SK-N-SH (cell line): ENCODE measurements around the gene ST3GAL6. TPM values are rescaled to one million over a fixed set of nuclear protein-coding genes. Genes with fewer than 3 reads are reported as not detected.
A peak's percentile ranks its signal among the peaks of the same experiment; 100 is the strongest.

Source experiments
- CTCF ChIA-PET: fragments of 300-600, 350-600 bp; formaldehyde crosslinking; extraction: SDS; loops from one replicate; lab custom pipeline; 2021; lab: Yijun Ruan, JAX
- POLR2A ChIA-PET: fragments of 350-600 bp; sonication (Branson Sonifier 250); formaldehyde crosslinking; extraction: SDS; loops from one replicate; lab custom pipeline; 2020; ENCODE audit warnings: antibody characterized with exemption, inconsistent platforms; lab: Yijun Ruan, JAX
- DNase-seq: peaks from one replicate; pipeline ENCODE4 v3.0.0; 2012
- H2AFZ ChIP-seq: fragments of 200-600 bp; sonication (generic); 2 replicates; pipeline ENCODE4 v1.8.1; 2016; ENCODE audit warnings: antibody characterized with exemption, mild to moderate bottlenecking, low read depth
- H3F3A ChIP-seq: fragments of 200-600 bp; sonication (generic); replicated peaks from 2 replicates; pipeline ENCODE3; 2016; ENCODE audit warnings: antibody characterized with exemption, mild to moderate bottlenecking; ENCODE audit not compliant: insufficient read depth
- H3K27ac ChIP-seq, 2 experiments: fragments of 200-500 bp in 1 of 2; fragments of 200-600 bp in 1 of 2; sonication (Bioruptor generic) in 1 of 2; sonication (generic), shearing (Covaris generic) in 1 of 2; 2 replicates each; pipeline versions ENCODE4 v1.5.1 to v1.6.1; 2014 to 2016; ENCODE audit warnings: low read depth in 2 of 2, inconsistent platforms in 1 of 2, low read length in 1 of 2, mild to moderate bottlenecking in 1 of 2, mixed read lengths in 1 of 2
- H3K27me3 ChIP-seq: fragments of 200-600 bp; sonication (generic), shearing (Covaris generic); 2 replicates; pipeline ENCODE4 v1.6.1; 2016; ENCODE audit warnings: mixed run types; ENCODE audit not compliant: insufficient read depth
- H3K36me3 ChIP-seq, 2 experiments: fragments of 200-500 bp in 1 of 2; fragments of 200-600 bp in 1 of 2; sonication (Bioruptor generic) in 1 of 2; sonication (generic) in 1 of 2; replicated peaks in 1 of 2; 2 replicates each; pipeline versions ENCODE3 to v1.5.1; 2014 to 2016; ENCODE audit warnings: low read length in 1 of 2, mild to moderate bottlenecking in 1 of 2; ENCODE audit not compliant: insufficient read depth in 2 of 2, control insufficient read depth in 1 of 2
- H3K4me1 ChIP-seq, 2 experiments: fragments of 200-500 bp in 1 of 2; fragments of 200-600 bp in 1 of 2; sonication (Bioruptor generic) in 1 of 2; sonication (generic), shearing (Covaris generic) in 1 of 2; 2 replicates each; pipeline versions ENCODE4 v1.5.1 to v1.6.1; 2014 to 2016; ENCODE audit warnings: low read depth in 1 of 2, low read length in 1 of 2, mixed run types in 1 of 2; ENCODE audit not compliant: insufficient read depth in 2 of 2, control insufficient read depth in 1 of 2
- H3K4me2 ChIP-seq: fragments of 200-600 bp; sonication (generic), shearing (Covaris generic); 2 replicates; pipeline ENCODE4 v1.6.1; 2017; ENCODE audit warnings: mixed run types
- H3K4me3 ChIP-seq, 2 experiments: fragments of 200-500 bp in 1 of 2; fragments of 200-600 bp in 1 of 2; sonication (Bioruptor generic) in 1 of 2; sonication (generic), shearing (Covaris generic) in 1 of 2; 2 replicates each; pipeline versions ENCODE4 v1.5.1 to v1.8.1; 2014 to 2016; ENCODE audit warnings: low read depth in 2 of 2, inconsistent platforms in 1 of 2, low read length in 1 of 2, mild to moderate bottlenecking in 1 of 2, mixed read lengths in 1 of 2, moderate library complexity in 1 of 2
- H3K79me2 ChIP-seq: fragments of 200-600 bp; sonication (generic); 2 replicates; pipeline ENCODE4 v1.8.1; 2017; ENCODE audit warnings: mild to moderate bottlenecking; ENCODE audit not compliant: insufficient read depth
- H3K9ac ChIP-seq: fragments of 200-600 bp; sonication (generic); 2 replicates; pipeline ENCODE4 v1.6.1; 2017; ENCODE audit warnings: mixed run types
- H3K9me2 ChIP-seq: fragments of 200-600 bp; sonication (generic); 2 replicates; pipeline ENCODE4 v1.6.1; 2017; ENCODE audit warnings: mixed run types
- H3K9me3 ChIP-seq: fragments of 200-600 bp; sonication (generic); 2 replicates; pipeline ENCODE4 v1.6.1; 2017; ENCODE audit warnings: mixed run types, mild to moderate bottlenecking, moderate library complexity
- H4K20me1 ChIP-seq: fragments of 200-600 bp; sonication (generic); 2 replicates; pipeline ENCODE4 v1.6.1; 2017; ENCODE audit warnings: mild to moderate bottlenecking, mixed run types; ENCODE audit not compliant: insufficient read depth
- CHD2 ChIP-seq: fragments of 150-350 bp; IDR thresholded peaks from 2 replicates; pipeline ENCODE4 v1.6.1; 2018; ENCODE audit warnings: low read length; ENCODE audit not compliant: partially characterized antibody
- ELF1 ChIP-seq: IDR thresholded peaks from 2 replicates; pipeline ENCODE4 v1.4.0; 2012
- EZH2phosphoT487 ChIP-seq: fragments of 200-600 bp; sonication (generic); IDR thresholded peaks from 2 replicates; pipeline ENCODE4 v1.6.1; 2017; ENCODE audit warnings: low read depth, mixed run types, mild to moderate bottlenecking, antibody characterized with exemption, moderate library complexity, borderline replicate concordance
- FOXJ3 ChIP-seq: sonication (generic); formaldehyde crosslinking; IDR thresholded peaks from 2 replicates; pipeline ENCODE4 v1.5.1; 2020; ENCODE audit warnings: mild to moderate bottlenecking, missing genetic modification reagents
- FOXM1 ChIP-seq: IDR thresholded peaks from 2 replicates; pipeline ENCODE4 v1.4.0; 2012; ENCODE audit warnings: low read depth, mild to moderate bottlenecking
- GABPA ChIP-seq: IDR thresholded peaks from 2 replicates; pipeline ENCODE4 v1.4.0; 2012; ENCODE audit warnings: low read depth, mild to moderate bottlenecking
- GATA2 ChIP-seq: sonication (generic); formaldehyde crosslinking; IDR thresholded peaks from 2 replicates; pipeline ENCODE4 v1.5.0; 2020; ENCODE audit warnings: mild to moderate bottlenecking, missing genetic modification reagents
- JUND ChIP-seq: IDR thresholded peaks from 2 replicates; pipeline ENCODE4 v1.4.0; 2012
- MAX ChIP-seq: IDR thresholded peaks from 2 replicates; pipeline ENCODE4 v1.4.0; 2012; ENCODE audit warnings: low read depth
- NFIC ChIP-seq: IDR thresholded peaks from 2 replicates; pipeline ENCODE4 v1.4.0; 2012; ENCODE audit warnings: borderline replicate concordance
- POLR2AphosphoS5 ChIP-seq: IDR thresholded peaks from 2 replicates; pipeline ENCODE4 v1.6.1; 2012; ENCODE audit warnings: low read depth, low read length
- RAD21 ChIP-seq: IDR thresholded peaks from 2 replicates; pipeline ENCODE4 v1.6.1; 2012; ENCODE audit warnings: mild to moderate bottlenecking, low read length
- RXRA ChIP-seq: IDR thresholded peaks from 2 replicates; pipeline ENCODE4 v1.4.0; 2012; ENCODE audit warnings: low read depth, mild to moderate bottlenecking, borderline replicate concordance
- SIN3A ChIP-seq: IDR thresholded peaks from 2 replicates; pipeline ENCODE4 v1.6.1; 2012; ENCODE audit warnings: low read depth, mild to moderate bottlenecking, low read length, moderate library complexity, borderline replicate concordance
- TAF1 ChIP-seq: IDR thresholded peaks from 2 replicates; pipeline ENCODE4 v1.6.1; 2012; ENCODE audit warnings: low read depth, mild to moderate bottlenecking, low read length, moderate library complexity, borderline replicate concordance
- TCF12 ChIP-seq: IDR thresholded peaks from 2 replicates; pipeline ENCODE4 v1.4.0; 2012
- YY1 ChIP-seq: IDR thresholded peaks from 2 replicates; pipeline ENCODE4 v1.4.0; 2012; ENCODE audit warnings: low read depth, mild to moderate bottlenecking
- WGBS: methylation state at CpG from one replicate; pipeline ENCODE4 v1.1.6; 2017; ENCODE audit warnings: low lambda C conversion rate; 5-methylcytosine and 5-hydroxymethylcytosine counted together
- polyA plus RNA-seq, 3 experiments: library from polyadenylated mRNA; depleted of rRNA; stranded (reverse); fragments of >200 nt; gene quantifications; 2 replicates each; pipeline ENCODE4 v1.2.3, GENCODE V29; 2012
- TF ChIP-seq, protein P1 (sequence below): IDR thresholded peaks from 2 replicates; pipeline ENCODE4 v1.6.1; 2012; ENCODE audit warnings: mild to moderate bottlenecking, low read depth, low read length, moderate library complexity
- TF ChIP-seq, protein P2 (sequence below): fragments of 200-600 bp; sonication (generic); IDR thresholded peaks from 2 replicates; pipeline ENCODE4 v1.6.1; 2017; ENCODE audit warnings: antibody characterized with exemption, mild to moderate bottlenecking, moderate library complexity

Gene ST3GAL6
- polyA plus RNA-seq, 1 of the 3 experiments (the other 2 are of a cell fraction): 16.3 TPM

DNA sequence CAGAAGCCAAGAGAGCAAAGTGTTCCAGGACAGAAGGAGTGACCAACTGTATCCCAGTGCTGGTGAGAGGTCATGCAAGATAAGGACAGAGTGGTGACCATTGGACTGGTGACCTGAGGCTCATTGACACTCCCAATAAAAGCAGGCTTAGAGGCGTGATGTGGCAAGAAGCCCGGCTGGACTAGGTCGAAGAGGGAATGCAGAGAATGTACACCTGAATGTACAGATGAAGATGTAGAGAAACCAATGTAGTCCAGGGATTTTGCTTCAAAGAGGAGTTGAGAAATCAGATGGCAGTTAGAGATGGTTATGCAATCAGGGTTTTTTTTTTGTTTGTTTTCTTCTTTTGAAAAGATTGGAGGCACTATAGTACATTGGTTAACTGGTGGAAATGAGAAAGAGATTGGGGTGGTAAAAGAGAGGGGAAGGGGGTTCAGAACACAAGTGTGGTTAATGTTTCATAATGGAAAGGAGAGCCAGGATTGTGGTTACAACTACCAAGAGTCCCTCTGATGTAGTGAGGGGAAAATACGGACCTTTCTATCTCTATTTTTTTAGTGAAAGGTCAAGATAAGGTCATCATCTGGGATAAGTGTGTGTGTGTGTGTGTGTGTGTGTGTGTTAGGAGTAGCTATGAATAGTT, 23.3 kb downstream of the ST3GAL6 start:
- no peaks in the 10 kb centered on the region; the same call in 1 of the 2 replicates for H4K20me1 ChIP-seq
- no peak for DNase-seq
- CTCF ChIA-PET: interaction anchor here (1.0 kb wide), 1 partner anchor 208 kb away, joined by 3 read pairs; no protein-coding TSS in a partner anchor
- H3K79me2 ChIP-seq: no peaks in the 10 kb centered on the region
- no peaks in the 10 kb centered on the region for H3K9me2 ChIP-seq
- H3K4me3 ChIP-seq: no peak overlapping the region
- H3K27ac ChIP-seq: peak overlapping the region; percentile 40 to 73; a peak in 3 of 4 replicates
- WGBS: 90% methylated on average over 4 of the region's 4 CpGs
- H3K4me1 ChIP-seq: peaks cover 15 to 18% of the 10 kb centered on the region in 2 experiments
- no peak overlapping the region for H3K4me2 ChIP-seq
- H3K9me3 ChIP-seq: no peaks in the 10 kb centered on the region
- no peak overlapping the region for H2AFZ ChIP-seq
- TF ChIP-seq JUND: no peak
- TF ChIP-seq GATA2 (CRISPR knock-in tag): no peak
- TF ChIP-seq RAD21: no peak
- TF ChIP-seq FOXM1: no peak
- TF ChIP-seq CHD2: no peak
- no peak for TF ChIP-seq TAF1
- no peak for TF ChIP-seq POLR2AphosphoS5
- TF ChIP-seq SIN3A: no peak
- TF ChIP-seq, all 33 proteins: peak for 0
- Histone ChIP-seq H3K27me3 (no peaks in the 10 kb centered on the region), H3K36me3 (peaks cover 0 to 68% of the 10 kb centered on the region in 2 experiments), H3K9ac (no peak overlapping the region), H3F3A (peaks cover 58% of the 10 kb centered on the region)
- POLR2A ChIA-PET: no interaction called here

DNA sequence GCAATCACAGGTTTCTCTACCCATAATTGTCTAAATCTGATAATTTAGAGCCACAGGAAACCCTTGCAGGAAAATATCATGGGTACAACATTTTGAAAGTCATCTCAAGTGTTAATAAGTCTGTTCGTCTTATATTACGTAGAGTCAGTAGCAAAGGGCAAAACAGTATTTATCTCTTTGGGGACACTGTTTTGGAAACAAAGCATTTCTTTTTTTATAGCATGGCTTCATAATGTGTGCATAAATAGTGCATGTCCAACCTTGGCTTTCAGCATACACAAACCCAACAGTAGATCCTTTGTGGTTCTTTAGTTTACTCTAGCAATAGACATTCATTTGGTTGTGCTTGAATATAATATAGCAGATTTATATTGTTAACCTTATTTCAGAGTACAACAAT, 24.0 kb downstream of the ST3GAL6 start:
- POLR2A ChIA-PET: no interaction called here
- Histone ChIP-seq H3K4me1 (peaks cover 15 to 18% of the 10 kb centered on the region in 2 experiments), H3K79me2 (no peaks in the 10 kb centered on the region), H3F3A (peaks cover 65% of the 10 kb centered on the region), H3K4me2 (no peak overlapping the region), H4K20me1 (peaks cover 6% of the 10 kb centered on the region; the same call in 1 of the 2 replicates), H3K9me3 (no peaks in the 10 kb centered on the region), H3K27me3 (no peaks in the 10 kb centered on the region), H3K36me3 (peaks cover 0 to 71% of the 10 kb centered on the region in 2 experiments), H2AFZ (no peak overlapping the region), H3K9ac (no peak overlapping the region), H3K9me2 (no peaks in the 10 kb centered on the region), H3K27ac (peak overlapping the region; percentile 3 to 82; a peak in 3 of 4 replicates), H3K4me3 (no peak overlapping the region)
- DNase-seq: no peak
- WGBS: 98% methylated on average over 2 of the region's 2 CpGs
- TF ChIP-seq TCF12 (no peak), EZH2phosphoT487 (no peak), GATA2 (CRISPR knock-in tag) (no peak), MAX (no peak), NFIC (no peak), RAD21 (no peak), RXRA (no peak), FOXM1 (no peak), GABPA (no peak), JUND (no peak), FOXJ3 (CRISPR knock-in tag) (no peak), YY1 (no peak), CHD2 (no peak), ELF1 (no peak), POLR2AphosphoS5 (no peak)
- TF ChIP-seq, protein P1, sequence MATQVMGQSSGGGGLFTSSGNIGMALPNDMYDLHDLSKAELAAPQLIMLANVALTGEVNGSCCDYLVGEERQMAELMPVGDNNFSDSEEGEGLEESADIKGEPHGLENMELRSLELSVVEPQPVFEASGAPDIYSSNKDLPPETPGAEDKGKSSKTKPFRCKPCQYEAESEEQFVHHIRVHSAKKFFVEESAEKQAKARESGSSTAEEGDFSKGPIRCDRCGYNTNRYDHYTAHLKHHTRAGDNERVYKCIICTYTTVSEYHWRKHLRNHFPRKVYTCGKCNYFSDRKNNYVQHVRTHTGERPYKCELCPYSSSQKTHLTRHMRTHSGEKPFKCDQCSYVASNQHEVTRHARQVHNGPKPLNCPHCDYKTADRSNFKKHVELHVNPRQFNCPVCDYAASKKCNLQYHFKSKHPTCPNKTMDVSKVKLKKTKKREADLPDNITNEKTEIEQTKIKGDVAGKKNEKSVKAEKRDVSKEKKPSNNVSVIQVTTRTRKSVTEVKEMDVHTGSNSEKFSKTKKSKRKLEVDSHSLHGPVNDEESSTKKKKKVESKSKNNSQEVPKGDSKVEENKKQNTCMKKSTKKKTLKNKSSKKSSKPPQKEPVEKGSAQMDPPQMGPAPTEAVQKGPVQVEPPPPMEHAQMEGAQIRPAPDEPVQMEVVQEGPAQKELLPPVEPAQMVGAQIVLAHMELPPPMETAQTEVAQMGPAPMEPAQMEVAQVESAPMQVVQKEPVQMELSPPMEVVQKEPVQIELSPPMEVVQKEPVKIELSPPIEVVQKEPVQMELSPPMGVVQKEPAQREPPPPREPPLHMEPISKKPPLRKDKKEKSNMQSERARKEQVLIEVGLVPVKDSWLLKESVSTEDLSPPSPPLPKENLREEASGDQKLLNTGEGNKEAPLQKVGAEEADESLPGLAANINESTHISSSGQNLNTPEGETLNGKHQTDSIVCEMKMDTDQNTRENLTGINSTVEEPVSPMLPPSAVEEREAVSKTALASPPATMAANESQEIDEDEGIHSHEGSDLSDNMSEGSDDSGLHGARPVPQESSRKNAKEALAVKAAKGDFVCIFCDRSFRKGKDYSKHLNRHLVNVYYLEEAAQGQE: no peak
- TF ChIP-seq, protein P2, sequence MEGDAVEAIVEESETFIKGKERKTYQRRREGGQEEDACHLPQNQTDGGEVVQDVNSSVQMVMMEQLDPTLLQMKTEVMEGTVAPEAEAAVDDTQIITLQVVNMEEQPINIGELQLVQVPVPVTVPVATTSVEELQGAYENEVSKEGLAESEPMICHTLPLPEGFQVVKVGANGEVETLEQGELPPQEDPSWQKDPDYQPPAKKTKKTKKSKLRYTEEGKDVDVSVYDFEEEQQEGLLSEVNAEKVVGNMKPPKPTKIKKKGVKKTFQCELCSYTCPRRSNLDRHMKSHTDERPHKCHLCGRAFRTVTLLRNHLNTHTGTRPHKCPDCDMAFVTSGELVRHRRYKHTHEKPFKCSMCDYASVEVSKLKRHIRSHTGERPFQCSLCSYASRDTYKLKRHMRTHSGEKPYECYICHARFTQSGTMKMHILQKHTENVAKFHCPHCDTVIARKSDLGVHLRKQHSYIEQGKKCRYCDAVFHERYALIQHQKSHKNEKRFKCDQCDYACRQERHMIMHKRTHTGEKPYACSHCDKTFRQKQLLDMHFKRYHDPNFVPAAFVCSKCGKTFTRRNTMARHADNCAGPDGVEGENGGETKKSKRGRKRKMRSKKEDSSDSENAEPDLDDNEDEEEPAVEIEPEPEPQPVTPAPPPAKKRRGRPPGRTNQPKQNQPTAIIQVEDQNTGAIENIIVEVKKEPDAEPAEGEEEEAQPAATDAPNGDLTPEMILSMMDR: no peak
- CTCF ChIA-PET: interaction anchor here (1.0 kb wide), 1 partner anchor 207 kb away, joined by 3 read pairs; no protein-coding TSS in a partner anchor
